Measurements from ENCODE around the gene PRR19.

DNA sequence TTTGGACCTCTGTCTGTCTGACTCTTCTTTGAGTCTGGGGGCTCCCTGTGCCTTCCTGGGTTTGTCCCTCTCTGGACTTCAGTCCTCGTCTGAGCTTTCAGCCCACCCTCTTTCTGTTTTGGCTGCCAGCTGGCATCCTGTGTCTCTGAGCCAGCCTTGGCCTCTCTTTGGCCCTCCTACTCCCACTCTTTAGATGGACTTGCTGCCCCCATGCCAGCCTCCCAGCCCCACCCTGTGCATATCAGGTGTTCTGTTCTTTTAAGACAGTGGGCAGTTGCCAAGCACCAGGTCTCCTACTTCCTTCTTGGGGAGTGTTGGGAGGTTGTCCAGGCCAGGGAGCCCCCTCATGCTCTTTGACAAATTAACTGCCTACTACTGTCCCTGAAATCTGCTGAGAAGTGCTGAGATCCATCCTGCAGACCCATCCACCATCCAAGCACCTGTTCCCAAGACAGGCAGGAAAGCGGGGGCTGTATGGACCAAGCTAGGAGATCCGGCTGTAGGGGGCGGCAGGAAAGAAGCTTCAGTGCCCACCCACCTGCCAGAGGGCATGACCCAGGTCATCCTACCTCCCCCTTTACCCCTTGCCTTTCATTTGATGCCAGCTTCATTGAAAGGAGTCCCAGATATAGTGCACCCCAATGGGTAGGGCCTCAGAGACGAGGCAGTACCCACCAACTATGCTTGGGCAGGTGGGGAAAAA is 23.3 kb upstream of the PRR19 start:
- TF ChIP-seq, protein P1, sequence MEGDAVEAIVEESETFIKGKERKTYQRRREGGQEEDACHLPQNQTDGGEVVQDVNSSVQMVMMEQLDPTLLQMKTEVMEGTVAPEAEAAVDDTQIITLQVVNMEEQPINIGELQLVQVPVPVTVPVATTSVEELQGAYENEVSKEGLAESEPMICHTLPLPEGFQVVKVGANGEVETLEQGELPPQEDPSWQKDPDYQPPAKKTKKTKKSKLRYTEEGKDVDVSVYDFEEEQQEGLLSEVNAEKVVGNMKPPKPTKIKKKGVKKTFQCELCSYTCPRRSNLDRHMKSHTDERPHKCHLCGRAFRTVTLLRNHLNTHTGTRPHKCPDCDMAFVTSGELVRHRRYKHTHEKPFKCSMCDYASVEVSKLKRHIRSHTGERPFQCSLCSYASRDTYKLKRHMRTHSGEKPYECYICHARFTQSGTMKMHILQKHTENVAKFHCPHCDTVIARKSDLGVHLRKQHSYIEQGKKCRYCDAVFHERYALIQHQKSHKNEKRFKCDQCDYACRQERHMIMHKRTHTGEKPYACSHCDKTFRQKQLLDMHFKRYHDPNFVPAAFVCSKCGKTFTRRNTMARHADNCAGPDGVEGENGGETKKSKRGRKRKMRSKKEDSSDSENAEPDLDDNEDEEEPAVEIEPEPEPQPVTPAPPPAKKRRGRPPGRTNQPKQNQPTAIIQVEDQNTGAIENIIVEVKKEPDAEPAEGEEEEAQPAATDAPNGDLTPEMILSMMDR (conservative IDR thresholded peaks at IDR 0.05; ENCODE audit: low read depth, low read length), result no peak
- TF ChIP-seq EZH2 (IDR thresholded peaks at IDR 0.05; ENCODE audit: borderline replicate concordance, low read depth, low read length, poor library complexity, severe bottlenecking), result no peak
